ENCODE measurements around the gene MMP25.

DNA sequence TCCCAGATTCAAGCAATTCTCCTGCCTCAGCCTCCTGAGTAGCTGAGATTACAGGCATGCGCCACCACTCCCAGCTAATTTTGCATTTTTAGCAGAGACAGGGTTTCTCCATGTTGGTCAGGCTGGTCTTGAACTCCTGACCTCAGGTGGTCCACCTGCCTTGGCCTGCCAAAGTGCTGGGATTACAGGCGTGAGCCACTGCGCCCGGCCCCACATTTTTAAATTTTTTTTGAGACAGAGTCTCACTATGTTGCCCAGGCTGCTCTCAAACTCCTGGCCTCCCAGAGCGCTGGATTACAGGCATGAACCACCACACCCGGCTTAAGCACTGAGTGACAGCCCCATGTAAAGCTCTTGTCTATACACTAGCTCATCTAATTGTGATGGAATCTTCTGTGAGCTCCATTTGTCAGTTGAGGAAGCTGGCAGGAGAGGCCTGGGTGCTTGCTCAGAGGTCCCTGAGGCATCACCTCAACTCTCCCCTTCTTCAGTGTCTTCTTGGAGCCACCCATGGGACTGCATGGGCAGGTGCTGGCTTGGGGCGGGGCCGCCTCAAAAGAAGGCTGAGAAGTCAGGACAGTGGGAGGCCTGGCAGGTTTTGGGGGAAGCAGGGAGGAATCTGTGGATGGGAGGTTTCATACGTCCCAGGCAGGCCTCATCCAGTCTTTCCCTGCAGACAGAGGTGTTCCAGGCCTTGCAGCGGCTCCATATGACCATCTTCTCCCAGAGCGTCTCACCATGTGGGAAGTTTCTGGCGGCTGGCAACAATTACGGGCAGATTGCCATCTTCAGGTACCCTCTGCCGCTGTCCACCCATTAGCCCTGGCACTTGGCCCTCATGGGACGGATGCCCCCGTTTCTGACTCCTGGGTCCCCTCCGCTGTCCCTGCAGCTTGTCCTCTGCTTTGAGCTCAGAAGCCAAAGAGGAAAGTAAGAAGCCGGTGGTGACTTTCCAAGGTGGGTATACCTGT lies 21.0 kb upstream of the MMP25 start:
- TF ChIP-seq POLR2A (IDR thresholded peaks at IDR 0.05; ENCODE audit: low read depth, low read length) (no peak), POLR2AphosphoS5 (IDR thresholded peaks at IDR 0.05; ENCODE audit: low read depth, low read length) (no peak)
